WTC11 (cell line): ENCODE results near the gene INHA.

ENCODE experiments used
- CTCF ChIP-seq: fragments of 200-600 bp; IDR thresholded peaks from 2 replicates; pipeline ENCODE4 v1.8.0; 2022; ENCODE audit warnings: antibody characterized with exemption
- IRF2 ChIP-seq: sonication (generic); formaldehyde crosslinking; IDR thresholded peaks from 2 replicates; pipeline ENCODE4 v1.8.0; 2022; ENCODE audit warnings: low read depth, missing genetic modification reagents, borderline replicate concordance
- MLX ChIP-seq: sonication (generic); formaldehyde crosslinking; IDR thresholded peaks from 2 replicates; pipeline ENCODE4 v1.8.1; 2023; ENCODE audit warnings: mild to moderate bottlenecking, missing genetic modification reagents, moderate library complexity
- NR2C2 ChIP-seq: sonication (generic); formaldehyde crosslinking; IDR thresholded peaks from 2 replicates; pipeline ENCODE4 v1.8.0; 2022; ENCODE audit warnings: mild to moderate bottlenecking, missing genetic modification reagents
- RELA ChIP-seq: sonication (generic); formaldehyde crosslinking; IDR thresholded peaks from 2 replicates; pipeline ENCODE4 v1.8.1; 2022; ENCODE audit warnings: missing genetic modification reagents, mild to moderate bottlenecking, borderline replicate concordance
- SP1 ChIP-seq: sonication (generic); formaldehyde crosslinking; conservative IDR thresholded peaks from 2 replicates; pipeline ENCODE4 v1.8.1; 2022; ENCODE audit warnings: missing genetic modification reagents
- TEAD4 ChIP-seq: sonication (generic); formaldehyde crosslinking; IDR thresholded peaks from 2 replicates; pipeline ENCODE4 v1.8.0; 2022; ENCODE audit warnings: mild to moderate bottlenecking, missing genetic modification reagents
- USF1 ChIP-seq: sonication (generic); formaldehyde crosslinking; IDR thresholded peaks from 2 replicates; pipeline ENCODE4 v1.8.0; 2022; ENCODE audit warnings: mild to moderate bottlenecking, missing genetic modification reagents
- ZBTB21 ChIP-seq: sonication (generic); formaldehyde crosslinking; IDR thresholded peaks from 2 replicates; pipeline ENCODE4 v1.8.1; 2023; ENCODE audit warnings: mild to moderate bottlenecking, missing genetic modification reagents, borderline replicate concordance
- ZNF219 ChIP-seq: sonication (generic); formaldehyde crosslinking; IDR thresholded peaks from 2 replicates; pipeline ENCODE4 v1.8.0; 2023; ENCODE audit warnings: missing genetic modification reagents, mild to moderate bottlenecking, borderline replicate concordance

GRCh38 chr2:219620546-219620945, 48.4 kb downstream of the INHA start:
- TF ChIP-seq IRF2 (CRISPR knock-in tag) (no peak), ZBTB21 (CRISPR knock-in tag) (no peak), CTCF (no peak), NR2C2 (CRISPR knock-in tag) (no peak), MLX (CRISPR knock-in tag) (no peak), ZNF219 (CRISPR knock-in tag) (no peak), USF1 (CRISPR knock-in tag) (no peak), RELA (CRISPR knock-in tag) (no peak), SP1 (CRISPR knock-in tag) (no peak), TEAD4 (CRISPR knock-in tag) (no peak)
